ENCODE data around the gene FRYL. TPM values are rescaled to one million over a fixed set of nuclear protein-coding genes. Genes with fewer than 3 reads are reported as not detected.

FRYL gene
- polyA plus RNA-seq, 1 donor from 2014 or later, result 64.0 TPM

DNA sequence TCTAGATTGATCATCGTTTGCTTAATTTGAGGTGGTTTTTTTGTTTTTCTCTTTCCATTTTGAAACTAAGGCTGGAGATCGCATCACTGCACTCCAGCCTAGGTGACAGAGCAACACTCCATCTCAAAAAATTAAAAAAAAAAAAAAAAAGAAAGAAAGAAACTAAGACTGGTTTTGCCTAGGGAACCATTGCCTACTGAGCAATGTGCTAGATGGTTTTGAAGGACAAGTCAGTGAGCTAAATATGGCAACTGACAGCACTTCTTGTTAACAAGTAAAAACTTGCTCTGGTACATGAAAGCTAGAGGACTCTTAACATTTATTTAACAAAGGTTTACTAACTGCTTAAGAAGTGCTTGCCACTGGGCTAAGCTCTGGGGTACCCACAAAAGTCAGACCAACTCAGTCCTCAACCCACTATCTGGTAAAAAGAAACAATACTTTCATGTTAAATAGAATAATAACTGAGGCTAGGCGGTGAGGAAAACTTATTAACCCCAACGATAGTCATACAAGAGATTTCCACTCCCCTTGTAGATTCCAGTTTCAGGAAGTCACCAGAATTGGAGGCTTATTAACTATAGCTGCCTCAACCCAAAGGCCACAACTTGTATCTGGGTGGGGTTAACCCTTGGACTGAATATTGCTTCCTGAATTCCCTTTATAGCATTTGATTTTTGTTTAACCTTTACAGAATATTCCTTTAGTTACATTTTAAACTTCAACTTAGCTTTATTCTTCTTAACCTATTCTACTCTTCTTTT is 111.6 kb downstream of the FRYL start:
- Histone ChIP-seq H3K4me3 (ENCODE audit: low read length) (no peak overlapping the region), H3K4me2 (ENCODE audit: low read length) (no peak overlapping the region), H4K20me1 (ENCODE audit: insufficient read depth) (no peaks in the 10 kb centered on the region), H3K9ac (ENCODE audit: low read length) (no peak overlapping the region), H3K27me3 (ENCODE audit: insufficient read depth, low read depth, low read length) (no peaks in the 10 kb centered on the region), H3F3A (ENCODE audit: insufficient read depth, low read length, poor library complexity, severe bottlenecking) (no peaks in the 10 kb centered on the region), H3K79me2 (replicated peaks; ENCODE audit: insufficient read depth, low read length) (peaks cover 4% of the 10 kb centered on the region), H3K9me2 (ENCODE audit: insufficient read depth, low read length) (no peaks in the 10 kb centered on the region), H3K36me3 (ENCODE audit: insufficient read depth, low read length) (no peaks in the 10 kb centered on the region), H3K9me3 (ENCODE audit: low read length) (no peaks in the 10 kb centered on the region), H3K27ac (ENCODE audit: low read length) (no peak overlapping the region), H2AFZ (ENCODE audit: low read depth, low read length) (no peak overlapping the region)
- TF ChIP-seq EP300 (conservative IDR thresholded peaks at IDR 0.05; ENCODE audit: poor library complexity, severe bottlenecking) (no peak), EZH2 (IDR thresholded peaks at IDR 0.05; ENCODE audit: borderline replicate concordance, insufficient read depth, low read length, poor library complexity, severe bottlenecking) (no peak), SMC3 (conservative IDR thresholded peaks at IDR 0.05; ENCODE audit: poor library complexity) (no peak), MXI1 (conservative IDR thresholded peaks at IDR 0.05; ENCODE audit: poor library complexity, severe bottlenecking) (no peak), RAD21 (conservative IDR thresholded peaks at IDR 0.05) (no peak), TAF1 (IDR thresholded peaks at IDR 0.05; ENCODE audit: low read depth) (no peak), POLR2AphosphoS5 (IDR thresholded peaks at IDR 0.05) (no peak), CTCF (IDR thresholded peaks at IDR 0.05; ENCODE audit: poor library complexity, severe bottlenecking) (no peak)
- TF ChIP-seq, protein P1, sequence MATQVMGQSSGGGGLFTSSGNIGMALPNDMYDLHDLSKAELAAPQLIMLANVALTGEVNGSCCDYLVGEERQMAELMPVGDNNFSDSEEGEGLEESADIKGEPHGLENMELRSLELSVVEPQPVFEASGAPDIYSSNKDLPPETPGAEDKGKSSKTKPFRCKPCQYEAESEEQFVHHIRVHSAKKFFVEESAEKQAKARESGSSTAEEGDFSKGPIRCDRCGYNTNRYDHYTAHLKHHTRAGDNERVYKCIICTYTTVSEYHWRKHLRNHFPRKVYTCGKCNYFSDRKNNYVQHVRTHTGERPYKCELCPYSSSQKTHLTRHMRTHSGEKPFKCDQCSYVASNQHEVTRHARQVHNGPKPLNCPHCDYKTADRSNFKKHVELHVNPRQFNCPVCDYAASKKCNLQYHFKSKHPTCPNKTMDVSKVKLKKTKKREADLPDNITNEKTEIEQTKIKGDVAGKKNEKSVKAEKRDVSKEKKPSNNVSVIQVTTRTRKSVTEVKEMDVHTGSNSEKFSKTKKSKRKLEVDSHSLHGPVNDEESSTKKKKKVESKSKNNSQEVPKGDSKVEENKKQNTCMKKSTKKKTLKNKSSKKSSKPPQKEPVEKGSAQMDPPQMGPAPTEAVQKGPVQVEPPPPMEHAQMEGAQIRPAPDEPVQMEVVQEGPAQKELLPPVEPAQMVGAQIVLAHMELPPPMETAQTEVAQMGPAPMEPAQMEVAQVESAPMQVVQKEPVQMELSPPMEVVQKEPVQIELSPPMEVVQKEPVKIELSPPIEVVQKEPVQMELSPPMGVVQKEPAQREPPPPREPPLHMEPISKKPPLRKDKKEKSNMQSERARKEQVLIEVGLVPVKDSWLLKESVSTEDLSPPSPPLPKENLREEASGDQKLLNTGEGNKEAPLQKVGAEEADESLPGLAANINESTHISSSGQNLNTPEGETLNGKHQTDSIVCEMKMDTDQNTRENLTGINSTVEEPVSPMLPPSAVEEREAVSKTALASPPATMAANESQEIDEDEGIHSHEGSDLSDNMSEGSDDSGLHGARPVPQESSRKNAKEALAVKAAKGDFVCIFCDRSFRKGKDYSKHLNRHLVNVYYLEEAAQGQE (IDR thresholded peaks at IDR 0.05; ENCODE audit: borderline replicate concordance), result no peak

- no peaks in the 10 kb centered on the region for H3K9me3 ChIP-seq (ENCODE audit: low read length)
- H3K36me3 ChIP-seq (ENCODE audit: insufficient read depth, low read length), result no peaks in the 10 kb centered on the region
- H3K79me2 ChIP-seq (replicated peaks; ENCODE audit: insufficient read depth, low read length), result no peaks in the 10 kb centered on the region
- no peaks in the 10 kb centered on the region for H3K27me3 ChIP-seq (ENCODE audit: insufficient read depth, low read depth, low read length)
- H4K20me1 ChIP-seq (ENCODE audit: insufficient read depth), result no peaks in the 10 kb centered on the region
- no peak overlapping the region for H3K4me2 ChIP-seq (ENCODE audit: low read length)
- H3K9ac ChIP-seq (ENCODE audit: low read length), result no peak overlapping the region
- no peak overlapping the region for H3K4me3 ChIP-seq (ENCODE audit: low read length)
- no peak overlapping the region for H2AFZ ChIP-seq (ENCODE audit: low read depth, low read length)
- H3K9me2 ChIP-seq (ENCODE audit: insufficient read depth, low read length), result no peaks in the 10 kb centered on the region
- TF ChIP-seq RAD21 (conservative IDR thresholded peaks at IDR 0.05) (no peak), CTCF (IDR thresholded peaks at IDR 0.05; ENCODE audit: poor library complexity, severe bottlenecking) (no peak), SMC3 (conservative IDR thresholded peaks at IDR 0.05; ENCODE audit: poor library complexity) (no peak), MXI1 (conservative IDR thresholded peaks at IDR 0.05; ENCODE audit: poor library complexity, severe bottlenecking) (no peak), POLR2AphosphoS5 (IDR thresholded peaks at IDR 0.05) (no peak), TAF1 (IDR thresholded peaks at IDR 0.05; ENCODE audit: low read depth) (no peak), EZH2 (IDR thresholded peaks at IDR 0.05; ENCODE audit: borderline replicate concordance, insufficient read depth, low read length, poor library complexity, severe bottlenecking) (no peak), EP300 (conservative IDR thresholded peaks at IDR 0.05; ENCODE audit: poor library complexity, severe bottlenecking) (no peak)
- TF ChIP-seq, protein P1 (IDR thresholded peaks at IDR 0.05; ENCODE audit: borderline replicate concordance), result no peak
- H3F3A ChIP-seq (ENCODE audit: insufficient read depth, low read length, poor library complexity, severe bottlenecking), result no peaks in the 10 kb centered on the region
- no peak overlapping the region for H3K27ac ChIP-seq (ENCODE audit: low read length)
Measured at GRCh38 chr4:48667148-48667547, 112.9 kb downstream of the FRYL start.
